WI38 (cell line): ENCODE measurements around the gene CHST2.

ENCODE experiments used
- H3K4me3 ChIP-seq: 2 replicates; pipeline ENCODE4 v1.5.1; 2011; ENCODE audit warnings: low read depth, mild to moderate bottlenecking, control low read depth, low read length
- CTCF ChIP-seq: IDR thresholded peaks from 2 replicates; pipeline ENCODE4 v1.5.1; 2012; ENCODE audit warnings: low read depth, mild to moderate bottlenecking, control low read depth, low read length

Gene CHST2

DNA sequence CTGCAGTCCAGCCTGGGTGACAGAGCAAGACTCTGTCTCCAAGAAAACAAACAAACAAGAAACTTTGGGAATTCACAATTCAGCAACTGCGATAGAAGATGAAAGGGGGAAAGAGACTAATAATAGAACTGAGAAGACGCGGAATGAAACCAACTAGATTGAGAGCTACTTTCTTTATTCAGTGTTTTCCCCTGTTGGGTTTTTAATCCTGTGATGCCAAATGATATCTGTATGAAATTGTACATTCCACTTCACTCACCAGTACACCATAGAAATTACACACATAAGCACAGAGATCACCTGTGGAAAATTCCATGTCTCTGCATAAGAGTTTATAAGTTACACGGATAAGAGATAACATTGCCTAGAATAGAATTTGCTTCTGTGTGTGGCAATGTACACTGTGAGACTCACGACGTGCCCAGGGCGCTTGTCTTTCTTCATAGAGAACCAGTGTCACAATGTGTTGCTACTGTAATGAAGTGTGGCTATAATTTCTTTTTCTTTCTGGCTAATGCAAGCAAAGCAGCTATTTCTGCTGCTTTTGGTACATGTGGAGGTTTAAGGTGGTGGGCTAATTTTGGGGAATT lies 17.7 kb upstream of the CHST2 start:
- no peak for TF ChIP-seq CTCF
- H3K4me3 ChIP-seq = no peak overlapping the region

GRCh38 chr3:143103652-143104051 lies 15.9 kb upstream of the CHST2 start:
- TF ChIP-seq CTCF = no peak
- no peak overlapping the region for H3K4me3 ChIP-seq

- no peak overlapping the region for H3K4me3 ChIP-seq
- TF ChIP-seq CTCF = no peak
Observed at GRCh38 chr3:143105170-143105569, 14.4 kb upstream of the CHST2 start.

DNA sequence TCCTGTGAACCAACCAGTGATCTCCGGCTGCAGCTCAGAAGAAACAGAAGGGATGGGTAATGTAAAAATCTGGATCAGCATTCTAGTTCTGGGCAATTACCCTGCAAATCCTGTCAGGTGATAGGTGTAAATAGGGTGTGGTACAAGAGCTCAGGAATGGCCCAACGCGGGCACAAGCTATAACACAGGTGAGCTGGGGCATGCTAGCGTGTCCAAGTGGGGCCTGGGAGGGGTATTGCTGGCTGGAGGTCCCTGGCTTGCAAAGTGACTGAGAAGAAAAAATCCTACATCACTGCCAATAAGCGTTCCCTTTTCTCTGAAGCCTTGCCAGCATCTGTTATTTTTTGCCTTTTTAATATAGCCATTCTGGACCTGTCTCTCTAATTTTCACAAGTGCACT lies 9.7 kb upstream of the CHST2 start:
- no peak overlapping the region for H3K4me3 ChIP-seq
- no peak for TF ChIP-seq CTCF

DNA sequence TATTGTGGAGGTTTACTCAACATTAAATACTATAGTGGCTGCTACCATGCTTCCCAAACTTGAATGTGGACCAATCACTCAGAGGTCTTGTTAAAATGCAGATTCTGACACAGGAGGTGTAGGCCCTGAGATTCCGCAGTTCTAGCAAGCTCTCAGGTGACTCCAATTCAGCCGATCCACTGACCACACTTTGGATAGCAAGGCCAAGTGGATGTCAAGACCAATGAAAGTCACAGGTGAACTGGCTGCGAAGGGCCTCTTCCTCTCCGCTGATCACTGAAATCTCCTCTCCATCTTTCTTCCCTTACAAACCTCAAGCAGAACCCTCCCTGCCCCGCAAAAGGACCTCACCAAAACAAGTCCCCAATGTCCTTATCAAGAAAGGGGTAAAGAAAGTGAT lies 9.2 kb upstream of the CHST2 start:
- TF ChIP-seq CTCF = no peak
- H3K4me3 ChIP-seq = no peak overlapping the region

GRCh38 chr3:143118630-143119008 lies 952 bp upstream of the CHST2 start:
- TF ChIP-seq CTCF = no peak
- peak overlapping the region; percentile 74 for H3K4me3 ChIP-seq

GRCh38 chr3:143119974-143120715 lies 574 bp downstream of the CHST2 start:
- no peak for TF ChIP-seq CTCF
- H3K4me3 ChIP-seq = peak overlapping the region; percentile 74
